GM13977 (cell line): ENCODE measurements around the gene IFITM10.

Experiments
- DNase-seq: peaks from one replicate; pipeline ENCODE4 v3.0.0; 2012; ENCODE audit warnings: low spot score
- in situ Hi-C: fragments of 300-500 bp; cut with MboI; formaldehyde crosslinking; loops from one replicate; pipeline ENCODE4 v1.12.0; 2022; ENCODE audit warnings: low sequenced_read_pairs, low pct_unique_long_range_greater_than_20kb, mixed read lengths, inconsistent platforms; ENCODE audit not compliant: unreplicated experiment
- TF ChIP-seq, protein P1 (sequence below): IDR thresholded peaks from 2 replicates; pipeline ENCODE4 v1.5.1; 2012; ENCODE audit warnings: mild to moderate bottlenecking, control low read depth; ENCODE audit not compliant: insufficient read depth; ENCODE audit errors: extremely low read depth, missing control alignments

IFITM10 gene

DNA sequence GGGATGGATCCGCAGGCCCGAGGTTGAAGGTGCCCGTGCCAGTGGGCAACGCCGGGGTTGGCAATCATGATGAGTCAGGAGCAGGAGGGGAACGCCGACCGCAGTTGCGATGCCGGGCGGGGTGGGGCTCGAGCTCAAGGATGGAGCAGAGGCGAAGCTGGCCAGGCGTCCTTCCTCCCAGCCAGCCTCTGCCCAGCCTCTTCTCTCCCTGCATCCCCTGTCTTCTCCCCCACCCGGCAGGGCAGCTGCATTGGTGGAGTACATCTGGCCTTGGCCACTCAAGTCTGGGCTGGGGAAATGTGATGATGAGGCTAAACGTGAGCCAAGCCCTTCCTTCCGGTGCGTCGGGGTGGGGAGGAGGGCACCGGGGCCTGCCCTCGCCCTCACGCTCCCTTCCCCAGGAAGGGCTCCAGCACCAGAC is 3.9 kb downstream of the IFITM10 start:
- no peak for DNase-seq
- in situ Hi-C loops = no loop called here
- TF ChIP-seq, protein P1, sequence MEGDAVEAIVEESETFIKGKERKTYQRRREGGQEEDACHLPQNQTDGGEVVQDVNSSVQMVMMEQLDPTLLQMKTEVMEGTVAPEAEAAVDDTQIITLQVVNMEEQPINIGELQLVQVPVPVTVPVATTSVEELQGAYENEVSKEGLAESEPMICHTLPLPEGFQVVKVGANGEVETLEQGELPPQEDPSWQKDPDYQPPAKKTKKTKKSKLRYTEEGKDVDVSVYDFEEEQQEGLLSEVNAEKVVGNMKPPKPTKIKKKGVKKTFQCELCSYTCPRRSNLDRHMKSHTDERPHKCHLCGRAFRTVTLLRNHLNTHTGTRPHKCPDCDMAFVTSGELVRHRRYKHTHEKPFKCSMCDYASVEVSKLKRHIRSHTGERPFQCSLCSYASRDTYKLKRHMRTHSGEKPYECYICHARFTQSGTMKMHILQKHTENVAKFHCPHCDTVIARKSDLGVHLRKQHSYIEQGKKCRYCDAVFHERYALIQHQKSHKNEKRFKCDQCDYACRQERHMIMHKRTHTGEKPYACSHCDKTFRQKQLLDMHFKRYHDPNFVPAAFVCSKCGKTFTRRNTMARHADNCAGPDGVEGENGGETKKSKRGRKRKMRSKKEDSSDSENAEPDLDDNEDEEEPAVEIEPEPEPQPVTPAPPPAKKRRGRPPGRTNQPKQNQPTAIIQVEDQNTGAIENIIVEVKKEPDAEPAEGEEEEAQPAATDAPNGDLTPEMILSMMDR = no peak

DNA sequence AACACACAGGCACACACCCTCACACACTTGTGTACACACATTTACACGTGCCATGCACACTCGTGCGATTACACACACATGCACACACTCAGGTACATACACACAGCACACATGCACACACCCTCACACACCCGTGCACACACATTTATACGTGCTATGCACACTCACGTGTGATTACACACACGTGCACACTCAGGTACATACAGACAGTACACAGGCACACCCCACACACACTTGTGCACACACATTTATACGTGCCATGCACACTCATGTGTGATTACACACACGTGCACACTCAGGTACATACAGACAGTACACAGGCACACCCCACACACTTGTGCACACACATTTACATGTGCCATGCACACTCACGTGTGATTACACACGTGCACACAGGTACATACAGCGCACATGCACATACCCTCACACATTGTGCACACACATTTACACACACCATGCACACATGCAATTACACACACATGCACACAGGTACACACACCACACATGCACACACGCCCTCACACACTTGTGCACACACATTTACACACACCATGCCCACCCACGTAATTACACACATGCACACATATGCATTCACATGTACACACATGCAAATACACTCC is 4.6 kb downstream of the IFITM10 start:
- TF ChIP-seq, protein P1 = no peak
- DNase-seq = no peak
- in situ Hi-C loops = no loop called here

DNA sequence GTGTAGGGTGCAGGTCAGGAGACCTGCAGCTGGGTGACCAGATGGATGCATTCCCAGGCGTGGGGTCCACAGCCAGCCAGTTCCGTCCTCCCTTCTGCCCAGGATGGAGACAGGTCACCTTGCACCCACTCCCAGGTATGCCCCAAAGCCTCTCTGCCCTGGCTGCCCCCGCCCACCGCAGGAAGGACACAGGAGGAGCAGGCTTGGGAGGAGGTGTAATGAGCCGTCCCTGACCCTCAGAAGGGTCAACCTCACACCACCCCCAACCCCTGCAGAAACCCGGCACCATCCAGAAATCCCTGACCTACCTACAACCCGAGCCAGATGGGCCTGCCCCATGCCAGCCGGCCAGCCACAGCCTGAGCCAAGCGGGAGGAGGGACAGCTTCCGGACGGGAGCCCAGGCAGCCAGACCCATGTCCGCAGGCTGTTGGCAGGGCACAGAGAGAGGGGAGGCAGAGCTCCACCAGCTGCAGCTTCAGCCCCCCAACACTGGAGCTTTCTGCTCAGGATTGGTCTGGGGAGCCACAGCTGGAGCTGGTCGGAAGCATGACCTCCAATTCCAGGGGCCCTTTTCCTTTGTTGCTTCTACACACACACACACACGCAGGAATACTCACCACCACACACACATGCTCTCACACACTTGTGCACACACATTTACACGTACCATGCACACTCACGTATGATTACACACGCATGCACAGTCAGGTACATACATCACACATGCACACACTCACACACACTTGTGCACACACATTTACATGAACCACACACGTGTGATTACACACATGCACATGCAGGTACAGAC is 5.3 kb downstream of the IFITM10 start:
- in situ Hi-C loops = no loop called here
- no peak for DNase-seq
- TF ChIP-seq, protein P1 = no peak

DNA sequence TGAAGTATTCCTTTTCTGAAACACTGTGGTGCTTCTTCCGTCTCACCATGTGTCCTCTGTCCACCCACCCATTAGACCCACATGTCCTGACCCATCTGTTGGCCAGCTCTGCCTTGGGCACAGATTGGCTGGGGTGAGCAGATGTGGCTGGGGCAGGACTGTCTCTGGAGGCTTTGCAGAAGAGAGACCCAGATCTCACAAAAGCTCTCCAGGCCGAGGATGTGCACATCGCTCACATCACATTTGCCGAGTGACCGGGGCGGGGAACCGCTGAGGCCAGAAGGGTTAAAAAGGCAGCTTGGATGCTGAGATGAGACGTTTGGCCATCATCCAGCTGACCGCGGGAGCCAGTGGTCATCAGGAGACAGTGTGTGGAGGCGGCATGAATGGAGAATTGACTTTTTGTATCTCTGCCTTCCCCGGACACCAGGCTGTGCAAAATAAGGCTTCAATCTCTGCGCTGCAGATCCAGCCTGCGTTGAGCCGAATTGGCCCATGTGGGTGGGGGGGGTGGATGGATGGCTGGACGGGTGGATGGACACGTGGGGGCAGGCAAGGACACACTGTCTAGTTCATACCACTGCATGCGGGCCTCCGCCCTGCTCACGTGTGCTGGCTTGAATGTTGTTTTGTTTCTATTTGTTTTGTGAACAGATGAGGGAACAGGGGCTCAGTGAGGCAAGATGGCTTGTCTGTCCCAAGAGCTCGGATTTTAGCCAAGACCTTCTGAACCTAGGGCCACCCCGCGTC is 6.1 kb downstream of the IFITM10 start:
- DNase-seq = no peak
- TF ChIP-seq, protein P1 = no peak
- in situ Hi-C loops = no loop called here

DNA sequence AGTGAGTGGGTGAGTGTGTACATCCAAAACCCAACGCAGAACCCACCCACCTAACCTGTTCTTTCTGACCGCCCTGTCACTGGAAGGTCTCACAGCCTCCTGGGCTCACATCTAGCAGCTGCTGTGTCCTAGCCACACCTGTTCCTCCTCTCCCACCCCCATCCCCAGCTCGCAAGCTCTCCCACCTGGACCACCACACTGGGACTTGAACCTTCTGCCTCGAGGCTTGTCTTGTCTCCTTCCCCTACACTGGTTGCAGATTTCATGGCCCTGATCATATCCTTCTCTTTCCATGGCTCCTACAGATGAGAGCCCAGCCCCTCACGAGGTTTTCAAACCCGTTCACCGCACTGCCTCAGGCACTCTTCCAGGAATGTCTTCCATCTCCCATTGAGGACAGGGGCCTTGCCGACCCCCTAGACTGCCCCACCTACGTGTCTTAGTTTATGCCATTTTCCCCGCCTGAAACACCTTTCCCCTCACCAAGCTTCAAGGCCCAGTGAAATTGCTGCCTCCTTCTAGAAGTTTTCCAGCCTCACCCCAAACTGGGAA is 6.7 kb downstream of the IFITM10 start:
- DNase-seq = no peak
- TF ChIP-seq, protein P1 = no peak
- in situ Hi-C loops = no loop called here

DNA sequence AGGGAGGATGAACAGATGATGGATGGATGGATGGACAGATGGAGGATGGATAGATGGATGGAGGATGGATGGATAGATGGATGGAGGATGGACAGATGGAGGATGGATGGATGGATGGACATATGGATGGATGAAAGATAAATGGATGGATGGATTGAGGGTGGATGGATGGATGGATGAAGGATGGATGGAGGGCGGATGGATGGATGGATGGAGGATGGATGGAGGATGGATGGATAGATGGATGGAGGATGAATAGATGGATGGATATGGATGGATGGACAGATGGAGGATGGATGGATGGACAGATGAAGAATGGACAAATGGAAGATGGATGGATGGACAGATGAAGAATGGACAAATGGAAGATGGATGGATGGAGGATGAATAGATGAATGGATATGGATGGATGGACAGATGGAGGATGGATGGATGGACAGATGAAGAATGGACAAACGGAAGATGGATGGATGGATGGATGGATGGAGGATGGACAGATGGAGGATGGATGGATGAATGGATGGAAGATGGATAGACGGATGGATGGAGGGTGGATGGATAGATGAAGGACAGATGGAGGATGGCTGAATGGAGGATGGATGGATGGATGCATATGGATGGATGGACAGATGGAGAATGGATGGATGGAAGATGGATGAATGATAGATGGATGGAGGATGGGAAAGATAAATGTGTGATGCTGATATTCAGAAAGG is 7.4 kb downstream of the IFITM10 start:
- in situ Hi-C loops = no loop called here
- TF ChIP-seq, protein P1 = no peak

More for the DNA sequence above, 7.4 kb downstream of the IFITM10 start:
- no peak for DNase-seq
